Tibial nerve (tissue), 3 donors: ENCODE measurements around the gene AUTS2.

ENCODE experiments used
- CTCF ChIP-seq, 5 experiments: fragments of 200-600 bp in 3 of 5; fragments of 450-650 bp in 2 of 5; sonication (generic) in 3 of 5; IDR thresholded peaks; one replicate each; pipeline ENCODE4 v1.5.1; 2016 to 2019; ENCODE audit warnings: antibody characterized with exemption in 5 of 5, mild to moderate bottlenecking in 3 of 5, moderate library complexity in 2 of 5
- POLR2A ChIP-seq, 2 donors: fragments of 450-650 bp; IDR thresholded peaks; one replicate each; pipeline ENCODE4 v1.6.1; 2017; ENCODE audit warnings: antibody characterized with exemption in 2 of 2, mild to moderate bottlenecking in 2 of 2, moderate library complexity in 2 of 2

- TF ChIP-seq CTCF (IDR thresholded peaks at IDR 0.05) = no peak
- no peak for TF ChIP-seq POLR2A (IDR thresholded peaks at IDR 0.05)
Measured at GRCh38 chr7:70460071-70460470, 861.8 kb downstream of the AUTS2 start.
